ENCODE results near the gene FASTK.

Gene FASTK

GRCh38 chr7:151074817-151075661 is 5.6 kb downstream of the FASTK start:
- H3K27me3 ChIP-seq (replicated peaks; ENCODE audit: control insufficient read depth, insufficient read depth, low read length, poor library complexity, severe bottlenecking): no peaks in the 10 kb centered on the region
- no peaks in the 10 kb centered on the region for H3K9me3 ChIP-seq (ENCODE audit: control insufficient read depth, low read length)
- peaks cover 8% of the 10 kb centered on the region for H3K4me1 ChIP-seq (ENCODE audit: control insufficient read depth, insufficient read depth, low read length, poor library complexity, severe bottlenecking)
- no peak for DNase-seq
- no peak overlapping the region for H3K27ac ChIP-seq (ENCODE audit: insufficient read depth, low read length, poor library complexity, severe bottlenecking)
- H3K4me3 ChIP-seq (ENCODE audit: insufficient read depth, low read depth, low read length, poor library complexity, severe bottlenecking): no peak overlapping the region
- H3K36me3 ChIP-seq (ENCODE audit: control insufficient read depth, insufficient read depth, low read length): peaks cover 56% of the 10 kb centered on the region

GRCh38 chr7:151073990-151074389 is 6.6 kb downstream of the FASTK start:
- no peaks in the 10 kb centered on the region for H3K4me1 ChIP-seq (ENCODE audit: control insufficient read depth, insufficient read depth, low read length, poor library complexity, severe bottlenecking)
- no peak for DNase-seq
- no peaks in the 10 kb centered on the region for H3K9me3 ChIP-seq (ENCODE audit: control insufficient read depth, low read length)
- H3K4me3 ChIP-seq (ENCODE audit: insufficient read depth, low read depth, low read length, poor library complexity, severe bottlenecking): no peak overlapping the region
- H3K27me3 ChIP-seq (replicated peaks; ENCODE audit: control insufficient read depth, insufficient read depth, low read length, poor library complexity, severe bottlenecking): no peaks in the 10 kb centered on the region
- peaks cover 66% of the 10 kb centered on the region for H3K36me3 ChIP-seq (ENCODE audit: control insufficient read depth, insufficient read depth, low read length)
- H3K27ac ChIP-seq (ENCODE audit: insufficient read depth, low read length, poor library complexity, severe bottlenecking): no peak overlapping the region

DNA sequence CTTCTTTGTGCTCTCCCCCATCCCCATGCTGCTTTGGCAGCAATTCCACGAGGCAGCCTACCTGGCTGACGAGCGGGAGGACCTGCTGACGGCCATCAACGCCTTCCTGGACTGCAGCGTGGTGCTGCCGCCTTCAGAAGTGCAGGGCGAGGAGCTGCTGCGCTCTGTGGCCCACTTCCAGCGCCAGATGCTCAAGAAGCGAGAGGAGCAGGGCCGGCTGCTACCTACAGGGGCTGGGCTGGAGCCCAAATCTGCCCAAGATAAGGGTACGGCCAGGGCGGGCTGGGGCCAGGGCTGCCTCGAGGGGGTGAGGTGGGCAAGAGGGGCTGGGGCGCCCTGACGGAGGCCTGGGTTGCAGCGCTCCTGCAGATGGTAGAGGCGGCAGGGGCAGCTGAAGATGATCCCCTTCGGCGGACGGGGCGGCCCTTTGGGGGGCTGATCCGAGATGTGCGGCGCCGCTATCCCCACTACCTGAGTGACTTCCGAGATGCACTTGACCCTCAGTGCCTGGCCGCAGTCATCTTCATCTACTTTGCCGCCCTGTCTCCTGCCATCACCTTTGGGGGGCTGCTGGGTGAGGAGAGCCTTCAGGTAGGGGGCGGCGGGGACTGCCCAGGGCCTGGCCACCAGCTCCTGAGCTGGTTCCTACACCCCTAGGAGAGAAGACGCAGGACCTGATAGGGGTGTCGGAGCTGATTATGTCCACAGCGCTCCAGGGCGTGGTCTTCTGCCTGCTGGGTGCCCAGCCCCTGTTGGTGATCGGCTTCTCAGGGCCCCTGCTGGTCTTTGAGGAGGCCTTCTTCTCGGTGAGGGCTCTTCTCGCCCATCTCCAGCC is 9.4 kb downstream of the FASTK start:
- H3K27ac ChIP-seq (ENCODE audit: insufficient read depth, low read length, poor library complexity, severe bottlenecking): no peak overlapping the region
- no peaks in the 10 kb centered on the region for H3K9me3 ChIP-seq (ENCODE audit: control insufficient read depth, low read length)
- no peaks in the 10 kb centered on the region for H3K27me3 ChIP-seq (replicated peaks; ENCODE audit: control insufficient read depth, insufficient read depth, low read length, poor library complexity, severe bottlenecking)
- peaks cover 67% of the 10 kb centered on the region for H3K36me3 ChIP-seq (ENCODE audit: control insufficient read depth, insufficient read depth, low read length)
- no peak overlapping the region for H3K4me3 ChIP-seq (ENCODE audit: insufficient read depth, low read depth, low read length, poor library complexity, severe bottlenecking)
- H3K4me1 ChIP-seq (ENCODE audit: control insufficient read depth, insufficient read depth, low read length, poor library complexity, severe bottlenecking): no peaks in the 10 kb centered on the region
- no peak for DNase-seq

DNA sequence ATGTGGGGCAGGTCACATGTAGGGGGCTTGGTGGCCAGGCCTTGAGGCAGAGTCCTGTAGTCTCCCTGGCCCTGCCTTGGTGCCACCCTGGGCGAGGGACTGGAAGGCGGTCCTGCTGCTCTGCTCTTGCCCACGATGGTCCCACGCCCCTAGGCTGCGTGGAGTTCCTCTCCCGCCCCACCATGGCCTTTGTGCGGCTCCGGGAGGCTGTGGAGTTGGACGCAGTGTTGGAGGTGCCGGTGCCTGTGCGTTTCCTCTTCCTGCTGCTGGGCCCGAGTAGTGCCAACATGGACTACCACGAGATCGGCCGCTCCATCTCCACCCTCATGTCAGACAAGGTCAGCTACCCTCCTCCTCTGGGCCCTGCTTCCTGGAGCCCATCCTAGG is 10.0 kb downstream of the FASTK start:
- no peak overlapping the region for H3K4me3 ChIP-seq (ENCODE audit: insufficient read depth, low read depth, low read length, poor library complexity, severe bottlenecking)
- H3K9me3 ChIP-seq (ENCODE audit: control insufficient read depth, low read length): no peaks in the 10 kb centered on the region
- H3K36me3 ChIP-seq (ENCODE audit: control insufficient read depth, insufficient read depth, low read length): peaks cover 64% of the 10 kb centered on the region
- no peaks in the 10 kb centered on the region for H3K27me3 ChIP-seq (replicated peaks; ENCODE audit: control insufficient read depth, insufficient read depth, low read length, poor library complexity, severe bottlenecking)
- DNase-seq: no peak
- H3K27ac ChIP-seq (ENCODE audit: insufficient read depth, low read length, poor library complexity, severe bottlenecking): no peak overlapping the region
- H3K4me1 ChIP-seq (ENCODE audit: control insufficient read depth, insufficient read depth, low read length, poor library complexity, severe bottlenecking): no peaks in the 10 kb centered on the region

- Histone ChIP-seq H3K4me3 (ENCODE audit: insufficient read depth, low read depth, low read length, poor library complexity, severe bottlenecking) (no peak overlapping the region), H3K27ac (ENCODE audit: insufficient read depth, low read length, poor library complexity, severe bottlenecking) (no peak overlapping the region), H3K9me3 (ENCODE audit: control insufficient read depth, low read length) (no peaks in the 10 kb centered on the region), H3K4me1 (ENCODE audit: control insufficient read depth, insufficient read depth, low read length, poor library complexity, severe bottlenecking) (no peaks in the 10 kb centered on the region), H3K27me3 (replicated peaks; ENCODE audit: control insufficient read depth, insufficient read depth, low read length, poor library complexity, severe bottlenecking) (no peaks in the 10 kb centered on the region), H3K36me3 (ENCODE audit: control insufficient read depth, insufficient read depth, low read length) (peaks cover 63% of the 10 kb centered on the region)
- no peak for DNase-seq
Observed at GRCh38 chr7:151069841-151070573, 10.6 kb downstream of the FASTK start.

DNA sequence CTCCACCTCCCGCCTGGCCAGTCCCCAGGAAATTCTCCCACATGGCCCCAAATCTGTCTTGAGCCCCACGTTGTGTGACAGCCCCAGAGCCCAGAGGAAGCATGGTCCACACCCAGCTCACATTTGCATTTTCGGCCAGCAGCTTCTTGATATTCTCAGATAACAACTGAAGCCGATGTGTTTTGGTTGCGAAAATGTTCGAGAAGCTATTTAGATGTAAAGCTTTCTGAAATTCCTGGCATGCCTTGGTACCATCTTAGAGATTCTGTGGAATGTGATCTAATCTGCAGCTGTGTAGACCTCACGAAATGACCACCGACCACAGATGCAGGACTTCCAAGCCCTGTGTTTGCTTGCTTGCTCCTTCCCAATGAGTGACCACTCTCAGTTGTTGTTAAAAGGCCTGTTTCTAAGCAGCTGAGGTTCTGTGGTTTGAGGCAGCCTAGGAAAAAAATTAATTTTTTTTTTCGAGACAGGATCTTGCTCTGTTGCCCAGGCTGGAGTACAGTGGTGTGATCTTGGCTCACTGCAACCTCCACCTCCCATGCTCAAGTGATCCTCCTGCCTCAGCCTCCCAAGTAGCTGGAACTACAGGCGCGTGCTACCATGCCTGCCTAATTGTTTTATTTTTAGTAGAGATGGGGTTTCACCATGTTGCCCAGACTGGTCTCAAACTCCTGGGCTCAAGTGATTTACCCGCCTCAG is 12.4 kb downstream of the FASTK start:
- Histone ChIP-seq H3K27ac (ENCODE audit: insufficient read depth, low read length, poor library complexity, severe bottlenecking) (no peak overlapping the region), H3K9me3 (ENCODE audit: control insufficient read depth, low read length) (no peaks in the 10 kb centered on the region), H3K4me3 (ENCODE audit: insufficient read depth, low read depth, low read length, poor library complexity, severe bottlenecking) (no peak overlapping the region), H3K36me3 (ENCODE audit: control insufficient read depth, insufficient read depth, low read length) (peaks cover 61% of the 10 kb centered on the region), H3K4me1 (ENCODE audit: control insufficient read depth, insufficient read depth, low read length, poor library complexity, severe bottlenecking) (no peaks in the 10 kb centered on the region), H3K27me3 (replicated peaks; ENCODE audit: control insufficient read depth, insufficient read depth, low read length, poor library complexity, severe bottlenecking) (no peaks in the 10 kb centered on the region)
- DNase-seq: no peak

DNA sequence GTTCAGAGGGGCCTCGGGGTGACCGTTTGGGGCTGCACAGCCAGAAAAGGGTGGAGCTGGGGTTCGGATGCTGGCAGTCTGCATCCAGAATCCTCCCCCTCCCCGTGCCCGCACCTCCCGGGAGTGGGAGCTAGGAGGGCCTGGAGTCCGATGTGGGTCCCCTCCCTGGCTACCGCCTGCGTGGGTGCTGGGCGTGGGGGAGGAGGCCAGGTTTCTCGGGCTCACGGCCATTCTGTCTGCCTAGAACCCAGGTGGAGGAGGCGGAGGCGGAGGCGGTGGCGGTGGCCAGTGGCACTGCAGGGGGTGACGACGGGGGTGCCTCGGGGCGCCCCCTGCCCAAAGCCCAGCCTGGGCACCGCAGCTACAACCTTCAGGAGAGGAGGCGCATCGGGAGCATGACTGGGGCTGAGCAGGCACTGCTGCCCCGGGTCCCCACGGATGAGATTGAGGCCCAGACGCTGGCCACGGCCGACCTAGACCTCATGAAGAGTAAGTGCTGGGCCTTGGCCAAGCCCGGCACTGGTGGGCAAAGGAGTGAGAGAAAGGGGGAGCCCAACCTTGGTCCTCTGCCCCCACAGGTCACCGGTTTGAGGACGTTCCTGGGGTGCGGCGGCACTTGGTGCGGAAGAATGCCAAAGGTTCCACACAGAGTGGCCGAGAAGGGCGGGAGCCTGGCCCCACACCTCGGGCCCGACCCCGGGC is 14.2 kb downstream of the FASTK start:
- no peak overlapping the region for H3K27ac ChIP-seq (ENCODE audit: insufficient read depth, low read length, poor library complexity, severe bottlenecking)
- no peak for DNase-seq
- H3K27me3 ChIP-seq (replicated peaks; ENCODE audit: control insufficient read depth, insufficient read depth, low read length, poor library complexity, severe bottlenecking): no peaks in the 10 kb centered on the region
- peaks cover 60% of the 10 kb centered on the region for H3K36me3 ChIP-seq (ENCODE audit: control insufficient read depth, insufficient read depth, low read length)
- H3K4me1 ChIP-seq (ENCODE audit: control insufficient read depth, insufficient read depth, low read length, poor library complexity, severe bottlenecking): no peaks in the 10 kb centered on the region
- H3K4me3 ChIP-seq (ENCODE audit: insufficient read depth, low read depth, low read length, poor library complexity, severe bottlenecking): no peak overlapping the region
- H3K9me3 ChIP-seq (ENCODE audit: control insufficient read depth, low read length): no peaks in the 10 kb centered on the region

- no peak for DNase-seq
- H3K36me3 ChIP-seq (ENCODE audit: control insufficient read depth, insufficient read depth, low read length): peaks cover 50% of the 10 kb centered on the region
- H3K27me3 ChIP-seq (replicated peaks; ENCODE audit: control insufficient read depth, insufficient read depth, low read length, poor library complexity, severe bottlenecking): no peaks in the 10 kb centered on the region
- peaks cover 5% of the 10 kb centered on the region for H3K4me1 ChIP-seq (ENCODE audit: control insufficient read depth, insufficient read depth, low read length, poor library complexity, severe bottlenecking)
- no peaks in the 10 kb centered on the region for H3K9me3 ChIP-seq (ENCODE audit: control insufficient read depth, low read length)
- H3K4me3 ChIP-seq (ENCODE audit: insufficient read depth, low read depth, low read length, poor library complexity, severe bottlenecking): no peak overlapping the region
- H3K27ac ChIP-seq (ENCODE audit: insufficient read depth, low read length, poor library complexity, severe bottlenecking): no peak overlapping the region
Observed at GRCh38 chr7:151065516-151065915, 15.1 kb downstream of the FASTK start.

- no peaks in the 10 kb centered on the region for H3K27me3 ChIP-seq (replicated peaks; ENCODE audit: control insufficient read depth, insufficient read depth, low read length, poor library complexity, severe bottlenecking)
- no peak overlapping the region for H3K4me3 ChIP-seq (ENCODE audit: insufficient read depth, low read depth, low read length, poor library complexity, severe bottlenecking)
- DNase-seq: no peak
- peaks cover 45% of the 10 kb centered on the region for H3K36me3 ChIP-seq (ENCODE audit: control insufficient read depth, insufficient read depth, low read length)
- H3K4me1 ChIP-seq (ENCODE audit: control insufficient read depth, insufficient read depth, low read length, poor library complexity, severe bottlenecking): peaks cover 10% of the 10 kb centered on the region
- no peak overlapping the region for H3K27ac ChIP-seq (ENCODE audit: insufficient read depth, low read length, poor library complexity, severe bottlenecking)
- H3K9me3 ChIP-seq (ENCODE audit: control insufficient read depth, low read length): no peaks in the 10 kb centered on the region
Observed at GRCh38 chr7:151064993-151065392, 15.6 kb downstream of the FASTK start.
